ENCODE results near the gene CATSPERE.

DNA sequence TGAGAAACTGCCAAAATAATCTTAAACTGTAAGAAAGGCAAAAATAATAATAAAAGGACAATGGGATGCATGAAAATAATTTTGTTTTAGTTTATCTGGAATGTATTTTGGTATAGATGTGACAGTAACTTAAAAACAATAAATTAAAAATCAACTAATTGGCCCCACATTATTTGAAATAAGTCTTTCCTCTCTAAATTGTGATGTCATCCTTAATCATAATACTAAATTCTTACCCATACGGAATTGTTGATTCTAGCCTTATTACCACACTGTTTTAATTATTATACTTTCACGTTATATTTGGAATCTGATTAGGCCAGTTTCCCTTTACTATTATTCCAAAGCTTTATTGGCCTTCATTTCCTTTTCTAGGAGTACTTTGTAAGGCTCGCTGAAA lies 199.5 kb downstream of the CATSPERE start:
- TF ChIP-seq CTCF (IDR thresholded peaks at IDR 0.05; ENCODE audit: insufficient read depth, low read depth, low read length): no peak
- TF ChIP-seq EZH2 (IDR thresholded peaks at IDR 0.05; ENCODE audit: insufficient read depth, low read length): no peak
